GM23248 (cell line): ENCODE data around the gene SLC2A9. TPM values are rescaled to one million over a fixed set of nuclear protein-coding genes. Genes with fewer than 3 reads are reported as not detected.

ENCODE experiments used
- DNase-seq: peaks from one replicate; pipeline ENCODE4 v3.0.0-alpha.2; 2015
- H2AFZ ChIP-seq: fragments of 200-600 bp; sonication (generic); 2 replicates; pipeline ENCODE4 v1.6.1; 2016; ENCODE audit warnings: antibody characterized with exemption
- H3F3A ChIP-seq: fragments of 200-600 bp; sonication (generic); 2 replicates; pipeline ENCODE4 v1.6.1; 2016; ENCODE audit warnings: mild to moderate bottlenecking, antibody characterized with exemption, mixed run types; ENCODE audit not compliant: insufficient read depth
- H3K27ac ChIP-seq: fragments of 200-600 bp; sonication (generic); 2 replicates; pipeline ENCODE4 v1.5.1; 2016; ENCODE audit warnings: mild to moderate bottlenecking
- H3K27me3 ChIP-seq: fragments of 200-600 bp; sonication (generic); replicated peaks from 2 replicates; pipeline ENCODE4 v1.6.1; 2016; ENCODE audit warnings: mild to moderate bottlenecking; ENCODE audit not compliant: insufficient read depth
- H3K36me3 ChIP-seq: fragments of 200-600 bp; sonication (generic); 2 replicates; pipeline ENCODE4 v1.6.1; 2016; ENCODE audit warnings: low read depth, mild to moderate bottlenecking
- H3K4me1 ChIP-seq: fragments of 200-600 bp; sonication (generic); 2 replicates; pipeline ENCODE4 v1.6.1; 2016; ENCODE audit warnings: mild to moderate bottlenecking; ENCODE audit not compliant: insufficient read depth
- H3K4me2 ChIP-seq: fragments of 200-600 bp; sonication (generic); one replicate; pipeline ENCODE4 v1.6.1; 2016; ENCODE audit warnings: mild to moderate bottlenecking; ENCODE audit not compliant: unreplicated experiment
- H3K4me3 ChIP-seq: fragments of 200-600 bp; sonication (generic); 2 replicates; pipeline ENCODE4 v1.5.1; 2016; ENCODE audit warnings: mild to moderate bottlenecking
- H3K79me2 ChIP-seq: fragments of 200-600 bp; sonication (generic); 2 replicates; pipeline ENCODE4 v1.6.1; 2016; ENCODE audit warnings: mild to moderate bottlenecking; ENCODE audit not compliant: insufficient read depth
- H3K9ac ChIP-seq: fragments of 200-600 bp; sonication (generic); 2 replicates; pipeline ENCODE4 v1.6.1; 2016; ENCODE audit warnings: mild to moderate bottlenecking
- H3K9me2 ChIP-seq: fragments of 200-600 bp; sonication (generic); 2 replicates; pipeline ENCODE4 v1.6.1; 2016; ENCODE audit warnings: mixed run types, mild to moderate bottlenecking, moderate library complexity; ENCODE audit not compliant: insufficient read depth
- H3K9me3 ChIP-seq: fragments of 200-600 bp; sonication (generic); one replicate; pipeline ENCODE4 v1.6.1; 2017; ENCODE audit warnings: low read depth
- H4K20me1 ChIP-seq: fragments of 200-600 bp; sonication (generic); 2 replicates; pipeline ENCODE4 v1.6.0; 2016; ENCODE audit not compliant: insufficient read depth
- EZH2 ChIP-seq: fragments of 200-600 bp; sonication (generic); IDR thresholded peaks from 2 replicates; pipeline ENCODE4 v1.6.1; 2018; ENCODE audit warnings: antibody characterized with exemption, mild to moderate bottlenecking; ENCODE audit not compliant: insufficient read depth, poor library complexity, severe bottlenecking
- EZH2phosphoT487 ChIP-seq: fragments of 200-600 bp; sonication (generic); IDR thresholded peaks from 2 replicates; pipeline ENCODE4 v1.6.1; 2018; ENCODE audit warnings: antibody characterized with exemption, moderate library complexity, mild to moderate bottlenecking, low read depth; ENCODE audit not compliant: insufficient read depth
- WGBS, 2 experiments: methylation state at CpG; one replicate each; pipeline ENCODE4 v1.1.6; 2015 to 2017; ENCODE audit warnings: low lambda C conversion rate in 2 of 2, low coverage in 1 of 2; ENCODE audit errors: missing lambda C conversion rate in 2 of 2; 5-methylcytosine and 5-hydroxymethylcytosine counted together
- in situ Hi-C: fragments of 300-500 bp; cut with MboI; formaldehyde crosslinking; loops from 2 replicates; pipeline ENCODE4 v1.15.0; 2020
- polyA plus RNA-seq: library from polyadenylated mRNA; unstranded; fragments of >200 nt; fragmentation: Nextera tagmentation; extraction: Ambion mirVana; gene quantifications from 2 replicates; pipeline ENCODE4 v1.2.1, GENCODE V29; 2016
- total RNA-seq: library from RNA; depleted of rRNA; stranded (reverse); fragments of >200 nt; shearing (Covaris generic); gene quantifications from 2 replicates; pipeline ENCODE4 v1.2.3, GENCODE V29; 2014

The SLC2A9 gene
- total and polyA plus RNA-seq, 2 experiments from 2014 or later, result 2.8 to 3.5 TPM

DNA sequence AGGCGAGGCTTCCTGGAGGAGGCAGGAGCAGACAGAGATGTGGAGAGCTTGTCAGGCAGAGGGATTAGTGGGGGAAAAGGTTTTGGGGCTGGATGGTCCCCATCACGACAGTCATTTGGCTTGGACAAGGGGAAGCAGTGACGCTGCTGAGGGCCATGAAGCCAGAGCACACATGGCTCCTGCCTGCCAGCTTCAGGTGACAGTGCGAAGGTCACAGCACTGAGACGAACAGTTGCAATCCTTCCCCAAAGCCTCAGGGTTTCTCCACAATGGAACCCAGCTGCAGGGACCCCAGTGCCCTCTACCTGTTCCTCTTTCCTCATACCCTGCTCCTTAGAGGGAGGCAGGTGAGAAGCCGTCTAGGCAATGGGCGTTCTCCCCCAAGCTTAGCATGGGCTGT, 129.6 kb downstream of the SLC2A9 start:
- Histone ChIP-seq H3F3A (no peaks in the 10 kb centered on the region), H3K9me3 (no peaks in the 10 kb centered on the region), H3K9ac (no peak overlapping the region), H4K20me1 (no peaks in the 10 kb centered on the region), H3K27ac (no peak overlapping the region), H3K4me2 (no peak overlapping the region), H3K79me2 (no peaks in the 10 kb centered on the region), H3K9me2 (no peaks in the 10 kb centered on the region), H2AFZ (no peak overlapping the region), H3K4me3 (no peak overlapping the region), H3K27me3 (no peaks in the 10 kb centered on the region; the same call in 1 of the 2 replicates), H3K36me3 (no peaks in the 10 kb centered on the region), H3K4me1 (no peaks in the 10 kb centered on the region)
- WGBS, 2 experiments, result 55 to 67% methylated on average over 7 of the region's 7 CpGs
- DNase-seq, result no peak
- in situ Hi-C loops, result no loop called here
- TF ChIP-seq EZH2phosphoT487 (no peak), EZH2 (no peak)

DNA sequence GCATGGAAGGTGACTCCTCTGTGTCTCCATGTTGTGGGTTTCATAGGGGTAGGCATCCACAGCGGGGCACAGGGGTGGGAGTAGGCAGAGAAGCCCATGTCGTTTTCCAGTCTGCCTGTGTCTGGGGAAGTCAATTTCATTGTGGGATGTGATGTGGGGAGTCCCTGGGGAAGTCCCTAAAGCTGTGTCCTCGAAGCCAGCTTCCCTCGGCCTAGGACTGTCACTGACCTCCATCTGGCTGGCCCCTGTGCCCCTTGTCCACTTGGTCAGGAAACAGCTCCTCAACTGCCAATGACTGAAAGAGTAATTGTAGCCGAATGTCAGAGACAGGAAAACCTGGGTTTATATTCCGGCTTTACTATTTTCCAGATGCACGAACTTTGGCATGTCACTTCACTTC, 130.2 kb downstream of the SLC2A9 start:
- Histone ChIP-seq H3K9me2 (no peaks in the 10 kb centered on the region), H3K36me3 (no peaks in the 10 kb centered on the region), H3K9me3 (no peaks in the 10 kb centered on the region), H3K4me1 (no peaks in the 10 kb centered on the region), H2AFZ (no peak overlapping the region), H3K4me2 (no peak overlapping the region), H3K27me3 (no peaks in the 10 kb centered on the region; the same call in 1 of the 2 replicates), H3F3A (no peaks in the 10 kb centered on the region), H3K79me2 (no peaks in the 10 kb centered on the region), H4K20me1 (no peaks in the 10 kb centered on the region), H3K27ac (no peak overlapping the region), H3K9ac (no peak overlapping the region), H3K4me3 (no peak overlapping the region)
- TF ChIP-seq EZH2 (no peak), EZH2phosphoT487 (no peak)
- 52 to 53% methylated on average over 7 of the region's 7 CpGs for WGBS, 2 experiments
- in situ Hi-C loops, result no loop called here
- no peak for DNase-seq

DNA sequence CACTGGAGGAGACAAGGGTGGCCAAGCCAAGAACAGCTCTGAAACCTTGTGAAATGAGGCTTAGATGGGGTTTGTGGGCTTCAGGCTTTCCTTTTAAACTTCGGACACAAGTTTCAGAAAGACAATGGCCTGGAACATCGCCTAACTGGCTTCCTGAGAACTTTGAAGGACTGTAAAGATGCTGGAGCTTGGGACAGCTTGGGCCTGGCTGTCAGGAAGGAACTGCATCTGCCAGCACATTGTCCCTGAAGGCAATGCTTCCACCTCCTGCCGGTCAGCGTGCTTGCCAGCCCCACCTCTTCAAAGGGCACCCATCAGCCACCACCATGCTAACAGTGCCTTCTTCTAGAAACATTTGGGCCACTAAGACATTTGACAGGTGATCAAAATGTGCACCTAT, 132.0 kb downstream of the SLC2A9 start:
- Histone ChIP-seq H3K4me2 (no peak overlapping the region), H4K20me1 (no peaks in the 10 kb centered on the region), H3K79me2 (no peaks in the 10 kb centered on the region), H3K27me3 (no peaks in the 10 kb centered on the region; the same call in 1 of the 2 replicates), H3F3A (no peaks in the 10 kb centered on the region), H2AFZ (no peak overlapping the region), H3K9ac (no peak overlapping the region), H3K4me1 (no peaks in the 10 kb centered on the region), H3K9me3 (no peaks in the 10 kb centered on the region), H3K36me3 (no peaks in the 10 kb centered on the region), H3K4me3 (no peak overlapping the region), H3K27ac (no peak overlapping the region), H3K9me2 (no peaks in the 10 kb centered on the region)
- 53 to 54% methylated on average over 4 of the region's 4 CpGs for WGBS, 2 experiments
- in situ Hi-C loops, result no loop called here
- no peak for DNase-seq
- no peak for TF ChIP-seq EZH2phosphoT487
- no peak for TF ChIP-seq EZH2

DNA sequence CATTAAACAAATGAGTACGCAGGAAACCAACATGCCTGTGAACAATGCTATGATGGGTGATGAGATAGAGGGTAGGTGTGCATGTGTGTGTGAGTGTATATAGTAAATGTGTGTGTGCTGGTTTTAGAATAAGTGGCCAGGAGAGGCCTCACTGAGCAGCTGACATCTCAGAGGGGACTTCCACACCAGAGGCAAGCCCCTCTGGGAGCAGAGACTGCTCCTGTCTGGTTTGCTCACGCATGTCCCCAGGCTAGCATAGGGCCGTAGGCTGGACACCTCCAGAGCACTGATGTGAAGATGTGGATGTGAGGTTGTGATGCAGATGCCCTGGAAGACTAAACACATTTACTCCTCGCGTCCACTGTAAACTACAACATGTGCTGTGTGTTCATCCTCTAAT, 135.3 kb downstream of the SLC2A9 start:
- H3K27ac ChIP-seq, result no peak overlapping the region
- H4K20me1 ChIP-seq, result no peaks in the 10 kb centered on the region
- H3K9ac ChIP-seq, result no peak overlapping the region
- no peaks in the 10 kb centered on the region for H3K9me3 ChIP-seq
- in situ Hi-C loops, result no loop called here
- no peak for DNase-seq
- H2AFZ ChIP-seq, result no peak overlapping the region
- H3K27me3 ChIP-seq, result no peaks in the 10 kb centered on the region
- no peaks in the 10 kb centered on the region for H3F3A ChIP-seq
- H3K79me2 ChIP-seq, result no peaks in the 10 kb centered on the region
- WGBS, 2 experiments, result 79 to 81% methylated on average over 5 of the region's 5 CpGs
- no peak for TF ChIP-seq EZH2
- TF ChIP-seq EZH2phosphoT487, result no peak
- H3K9me2 ChIP-seq, result no peaks in the 10 kb centered on the region
- no peaks in the 10 kb centered on the region for H3K4me1 ChIP-seq
- H3K4me3 ChIP-seq, result no peak overlapping the region
- no peaks in the 10 kb centered on the region for H3K36me3 ChIP-seq
- H3K4me2 ChIP-seq, result no peak overlapping the region

DNA sequence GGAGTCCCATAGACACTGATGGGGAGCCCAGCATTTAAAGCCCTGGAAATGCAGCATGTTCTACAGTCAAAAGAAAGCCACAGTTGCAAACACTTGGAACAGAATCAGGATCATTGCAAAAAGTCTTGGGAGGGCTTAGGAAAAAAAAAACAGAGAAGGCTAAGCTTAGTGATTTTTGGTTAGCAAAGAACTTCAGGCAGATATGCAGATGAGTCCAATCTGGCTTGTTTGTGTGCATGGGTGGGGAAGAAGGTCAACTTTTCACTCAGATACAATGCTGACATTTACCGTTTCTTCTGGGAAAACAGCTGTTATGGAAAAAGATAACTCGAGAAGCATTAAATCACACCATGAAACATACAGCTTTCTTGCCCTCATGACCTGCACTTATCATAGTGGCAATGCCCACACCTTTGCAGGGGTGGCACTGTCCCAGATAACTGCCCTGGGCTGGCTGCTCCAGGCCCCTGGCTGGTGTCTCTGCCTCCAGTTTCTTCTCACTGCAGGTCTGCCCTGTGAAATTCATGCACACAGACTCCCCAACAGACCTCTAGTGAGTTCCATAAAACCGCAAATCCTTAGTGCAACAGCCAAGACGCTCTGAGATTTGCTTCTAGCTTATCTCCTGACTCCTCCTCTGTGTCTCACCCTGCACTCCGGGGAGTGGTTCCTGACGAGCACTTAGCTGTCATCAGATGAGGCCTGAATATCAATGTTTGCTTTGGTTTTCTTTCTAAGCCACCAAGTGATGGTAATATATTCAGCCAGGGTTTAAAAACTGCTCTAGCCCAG, 140.7 kb downstream of the SLC2A9 start:
- TF ChIP-seq EZH2phosphoT487 (no peak), EZH2 (no peak)
- H3K4me1 ChIP-seq, result no peaks in the 10 kb centered on the region
- H3K4me2 ChIP-seq, result no peak overlapping the region
- no peaks in the 10 kb centered on the region for H3K9me2 ChIP-seq
- no peak overlapping the region for H3K4me3 ChIP-seq
- H3K36me3 ChIP-seq, result no peaks in the 10 kb centered on the region
- in situ Hi-C loops, result no loop called here
- H3K27me3 ChIP-seq, result no peaks in the 10 kb centered on the region
- H3K27ac ChIP-seq, result no peak overlapping the region
- no peak overlapping the region for H2AFZ ChIP-seq
- no peaks in the 10 kb centered on the region for H3F3A ChIP-seq
- H3K9ac ChIP-seq, result no peak overlapping the region
- no peaks in the 10 kb centered on the region for H4K20me1 ChIP-seq
- no peaks in the 10 kb centered on the region for H3K79me2 ChIP-seq
- H3K9me3 ChIP-seq, result no peaks in the 10 kb centered on the region
- DNase-seq, result peak; percentile 5
- 16 to 21% methylated on average over 6 of the region's 6 CpGs for WGBS, 2 experiments
